SH-SY5Y (cell line): ENCODE data around the gene B3GAT2.

ENCODE experiments used
- GATA2 ChIP-seq: IDR thresholded peaks from 2 replicates; pipeline ENCODE4 v1.6.1; 2011; ENCODE audit warnings: mild to moderate bottlenecking, low read depth, low read length
- GATA3 ChIP-seq: IDR thresholded peaks from 2 replicates; pipeline ENCODE4 v1.6.1; 2011; ENCODE audit warnings: low read depth, mild to moderate bottlenecking, low read length, moderate library complexity

GRCh38 chr6:70998148-70998547, 41.3 kb upstream of the B3GAT2 start:
- no peak for TF ChIP-seq GATA2
- no peak for TF ChIP-seq GATA3
